H1 (cell line): ENCODE results near the gene ENOSF1. TPM values are rescaled to one million over a fixed set of nuclear protein-coding genes. Genes with fewer than 3 reads are reported as not detected.

Experiments used
- CTCF ChIA-PET: fragments of 300-600 bp; sonication (Branson Sonifier 250); formaldehyde crosslinking; loops from one replicate; lab custom pipeline; 2021; ENCODE audit not compliant: partially characterized antibody; lab: Charles Lee
- POLR2A ChIA-PET: fragments of 300-600 bp; sonication (Branson Sonifier 250); formaldehyde crosslinking; loops from one replicate; lab custom pipeline; 2021; ENCODE audit warnings: inconsistent platforms; ENCODE audit not compliant: partially characterized antibody; lab: Charles Lee
- DNase-seq, 2 experiments: peaks; one replicate each; pipeline versions ENCODE4 v3.0.0 to v3.0.0-alpha.2; 2010 to 2022; ENCODE audit warnings: low spot score in 2 of 2, low read depth in 1 of 2, mixed read lengths in 1 of 2
- FAIRE-seq: peaks from 2 replicates; lab custom pipeline; 2011; peaks lifted over from hg19 to GRCh38; lab: Jason Lieb, UNC
- H2AFZ ChIP-seq: 2 replicates; pipeline ENCODE4 v1.8.1; 2012; ENCODE audit warnings: low read length, inconsistent platforms
- H2AK5ac ChIP-seq: 2 replicates; pipeline ENCODE4 v1.6.1; 2013; ENCODE audit warnings: low read depth, low read length
- H2BK120ac ChIP-seq: replicated peaks from 2 replicates; pipeline ENCODE3; 2013; ENCODE audit warnings: low read depth, low read length, inconsistent platforms
- H2BK12ac ChIP-seq: 2 replicates; pipeline ENCODE4 v1.6.1; 2013; ENCODE audit warnings: low read depth, low read length
- H2BK15ac ChIP-seq: 2 replicates; pipeline ENCODE4 v1.6.1; 2013; ENCODE audit warnings: low read length
- H2BK20ac ChIP-seq: 2 replicates; pipeline ENCODE4 v1.6.1; 2013; ENCODE audit warnings: low read length
- H2BK5ac ChIP-seq: 2 replicates; pipeline ENCODE4 v1.6.1; 2013; ENCODE audit warnings: low read depth, low read length
- H3K14ac ChIP-seq: 2 replicates; pipeline ENCODE4 v1.6.1; 2013; ENCODE audit warnings: inconsistent platforms; ENCODE audit not compliant: insufficient read length
- H3K18ac ChIP-seq: 2 replicates; pipeline ENCODE4 v1.6.1; 2013; ENCODE audit warnings: low read length; ENCODE audit errors: extremely low read depth
- H3K23ac ChIP-seq: 2 replicates; pipeline ENCODE4 v1.6.1; 2013; ENCODE audit warnings: inconsistent platforms; ENCODE audit not compliant: insufficient read length
- H3K23me2 ChIP-seq: 2 replicates; pipeline ENCODE4 v1.6.1; 2013; ENCODE audit warnings: low read depth, low read length
- H3K27ac ChIP-seq: 2 replicates; pipeline ENCODE4 v1.6.1; 2011; ENCODE audit warnings: low read depth, low read length, inconsistent platforms
- H3K27me3 ChIP-seq, 4 experiments: replicated peaks in 1 of 4; 1 replicate in 1 of 4; 2 replicates in 3 of 4; pipeline versions ENCODE4 v1.6.1 to v1.8.1; 2011 to 2013; ENCODE audit warnings: low read length in 3 of 4, mild to moderate bottlenecking in 3 of 4, inconsistent platforms in 2 of 4, mixed read lengths in 2 of 4, moderate library complexity in 1 of 4; ENCODE audit not compliant: control insufficient read depth in 3 of 4, insufficient read depth in 3 of 4; ENCODE audit errors: extremely low read depth in 1 of 4
- H3K36me3 ChIP-seq, 4 experiments: 2 replicates each; pipeline versions ENCODE4 v1.6.1 to v1.8.1; 2011 to 2013; ENCODE audit warnings: mild to moderate bottlenecking in 4 of 4, low read length in 3 of 4, moderate library complexity in 2 of 4, control low read depth in 1 of 4, inconsistent platforms in 1 of 4; ENCODE audit not compliant: insufficient read depth in 4 of 4, control insufficient read depth in 2 of 4
- H3K4ac ChIP-seq: replicated peaks from 2 replicates; pipeline ENCODE3; 2013; ENCODE audit warnings: low read length, low read depth, mixed read lengths, inconsistent platforms; ENCODE audit not compliant: insufficient read length
- H3K4me1 ChIP-seq, 4 experiments: replicated peaks in 1 of 4; 1 replicate in 1 of 4; 2 replicates in 3 of 4; pipeline versions ENCODE4 v1.6.1 to v1.8.1; 2011 to 2013; ENCODE audit warnings: low read length in 3 of 4, inconsistent platforms in 2 of 4, mixed read lengths in 1 of 4; ENCODE audit not compliant: insufficient read depth in 4 of 4, control insufficient read depth in 3 of 4
- H3K4me2 ChIP-seq, 2 experiments: 2 replicates each; pipeline versions ENCODE4 v1.6.1 to v1.8.1; 2011 to 2013; ENCODE audit warnings: low read depth in 2 of 2, low read length in 2 of 2, control low read depth in 1 of 2, inconsistent platforms in 1 of 2, mild to moderate bottlenecking in 1 of 2; ENCODE audit not compliant: insufficient read depth in 1 of 2
- H3K4me3 ChIP-seq, 4 experiments: fragments of 200-600, 300-600 bp in 1 of 4; sonication (generic), shearing (Covaris generic), sonication (Bioruptor Twin) in 1 of 4; 2 replicates each; pipeline versions ENCODE4 v1.5.1 to v1.8.1; 2011 to 2016; ENCODE audit warnings: low read length in 4 of 4, low read depth in 3 of 4, control low read depth in 2 of 4, inconsistent platforms in 2 of 4, mild to moderate bottlenecking in 2 of 4, mixed read lengths in 1 of 4, moderate library complexity in 1 of 4; ENCODE audit not compliant: insufficient read depth in 2 of 4; ENCODE audit errors: extremely low read depth in 1 of 4
- H3K56ac ChIP-seq: replicated peaks from 2 replicates; pipeline ENCODE3; 2013; ENCODE audit warnings: low read depth, mild to moderate bottlenecking, mixed read lengths, low read length, inconsistent platforms; ENCODE audit not compliant: insufficient read length
- H3K79me1 ChIP-seq: 2 replicates; pipeline ENCODE4 v1.6.1; 2013; ENCODE audit warnings: low read depth, low read length, control low read depth
- H3K79me2 ChIP-seq, 2 experiments: 2 replicates each; pipeline versions ENCODE4 v1.6.1 to v1.8.1; 2012 to 2013; ENCODE audit warnings: low read length in 2 of 2, mild to moderate bottlenecking in 2 of 2, inconsistent platforms in 1 of 2; ENCODE audit not compliant: insufficient read depth in 2 of 2, control insufficient read depth in 1 of 2
- H3K9ac ChIP-seq, 4 experiments: replicated peaks in 1 of 4; 1 replicate in 1 of 4; 2 replicates in 3 of 4; pipeline versions ENCODE4 v1.6.1 to v1.8.1; 2011 to 2013; ENCODE audit warnings: low read depth in 3 of 4, low read length in 3 of 4, control low read depth in 2 of 4, mild to moderate bottlenecking in 2 of 4, moderate library complexity in 2 of 4, inconsistent platforms in 1 of 4; ENCODE audit errors: extremely low read depth in 1 of 4
- H3K9me3 ChIP-seq, 2 experiments: 2 replicates each; pipeline versions ENCODE4 v1.6.1 to v1.8.1; 2012 to 2013; ENCODE audit warnings: mild to moderate bottlenecking in 2 of 2, moderate library complexity in 2 of 2, control low read depth in 1 of 2, inconsistent platforms in 1 of 2, low read depth in 1 of 2, low read length in 1 of 2, mixed read lengths in 1 of 2; ENCODE audit not compliant: insufficient read depth in 2 of 2
- H4K20me1 ChIP-seq, 2 experiments: replicated peaks in 1 of 2; 2 replicates each; pipeline versions ENCODE3 to v1.8.1; 2011 to 2013; ENCODE audit warnings: inconsistent platforms in 2 of 2, low read length in 2 of 2, mild to moderate bottlenecking in 1 of 2; ENCODE audit not compliant: insufficient read depth in 2 of 2, control insufficient read depth in 1 of 2
- H4K5ac ChIP-seq: 2 replicates; pipeline ENCODE4 v1.6.1; 2013; ENCODE audit warnings: low read length, low read depth, mixed read lengths, inconsistent platforms; ENCODE audit not compliant: insufficient read length
- H4K8ac ChIP-seq: 2 replicates; pipeline ENCODE4 v1.8.0; 2013; ENCODE audit warnings: mild to moderate bottlenecking, moderate library complexity, low read length, inconsistent platforms; ENCODE audit not compliant: insufficient read depth; ENCODE audit errors: extremely low read depth
- H4K91ac ChIP-seq: replicated peaks from 2 replicates; pipeline ENCODE3; 2013; ENCODE audit warnings: low read length, mixed read lengths, inconsistent platforms; ENCODE audit not compliant: insufficient read length
- BRCA1 ChIP-seq: IDR thresholded peaks from 2 replicates; pipeline ENCODE4 v1.6.1; 2012; ENCODE audit warnings: low read depth, low read length, improper control_type of control experiment
- CBX5 ChIP-seq: fragments of 300-800, 300-1000 bp; sonication (generic); IDR thresholded peaks from 2 replicates; pipeline ENCODE4 v1.7.1; 2016; ENCODE audit warnings: antibody characterized with exemption, low read length, low read depth
- CEBPB ChIP-seq: IDR thresholded peaks from 2 replicates; pipeline ENCODE4 v1.6.1; 2012; ENCODE audit warnings: low read depth, low read length
- EGR1 ChIP-seq: IDR thresholded peaks from 2 replicates; pipeline ENCODE4 v1.6.1; 2011; ENCODE audit warnings: low read depth, low read length, borderline replicate concordance
- HDAC2 ChIP-seq, 2 experiments: fragments of 300-600 bp in 1 of 2; sonication (generic) in 1 of 2; IDR thresholded peaks; 2 replicates each; pipeline ENCODE4 v1.6.1; 2011 to 2012; ENCODE audit warnings: low read depth in 2 of 2, low read length in 2 of 2, mild to moderate bottlenecking in 2 of 2, moderate library complexity in 2 of 2, borderline replicate concordance in 1 of 2, inconsistent platforms in 1 of 2
- POLR2AphosphoS5 ChIP-seq: IDR thresholded peaks from 2 replicates; pipeline ENCODE4 v1.6.1; 2011; ENCODE audit warnings: low read depth, low read length
- RBBP5 ChIP-seq: IDR thresholded peaks from 2 replicates; pipeline ENCODE4 v1.7.1; 2012; ENCODE audit warnings: low read depth, mild to moderate bottlenecking, inconsistent platforms, low read length, moderate library complexity, borderline replicate concordance
- SIRT6 ChIP-seq: IDR thresholded peaks from one replicate; pipeline ENCODE4 v1.7.1; 2012; ENCODE audit warnings: low read length, inconsistent platforms
- SP1 ChIP-seq: IDR thresholded peaks from 2 replicates; pipeline ENCODE4 v1.6.1; 2011; ENCODE audit warnings: low read depth, low read length
- TAF7 ChIP-seq: optimal IDR thresholded peaks from 2 replicates; pipeline ENCODE3; 2011; ENCODE audit warnings: low read depth, mild to moderate bottlenecking, inconsistent platforms, low read length, moderate library complexity, borderline replicate concordance
- TBP ChIP-seq: IDR thresholded peaks from 2 replicates; pipeline ENCODE4 v1.6.1; 2011; ENCODE audit warnings: low read depth, low read length, improper control_type of control experiment
- TCF12 ChIP-seq: IDR thresholded peaks from 2 replicates; pipeline ENCODE4 v1.6.1; 2011; ENCODE audit warnings: low read depth, mild to moderate bottlenecking, low read length
- WGBS, 2 experiments: shearing (Covaris generic) in 1 of 2; methylation state at CpG; one replicate each; pipeline versions ENCODE4 v1.1.6 to v1.1.7; 2013 to 2015; ENCODE audit warnings: low lambda C conversion rate in 2 of 2, mixed read lengths in 2 of 2, inconsistent platforms in 1 of 2, low coverage in 1 of 2, missing lambda C conversion rate in 1 of 2; ENCODE audit not compliant: insufficient replicate concordance in 2 of 2, insufficient coverage in 1 of 2, insufficient read length in 1 of 2; ENCODE audit errors: extremely low coverage in 1 of 2, missing lambda C conversion rate in 1 of 2; 5-methylcytosine and 5-hydroxymethylcytosine counted together
- polyA plus RNA-seq, 7 experiments: library from polyadenylated mRNA; depleted of rRNA in 3 of 7; stranded (reverse) in 5 of 7; unstranded in 2 of 7; fragments of >200 nt in 5 of 7; fragments of 200-250 nt in 2 of 7; gene quantifications; 1 replicate in 5 of 7; 2 replicates in 1 of 7; 4 replicates in 1 of 7; pipeline versions ENCODE4 v1.2.1 to v1.2.3, GENCODE V29; 2011 to 2013; ENCODE audit warnings: missing spikeins in 2 of 7, mixed read lengths in 2 of 7
- total RNA-seq: library from RNA; stranded (reverse); fragmentation: NEBNext Ultra II Directional; extraction: Animal tissue kit (Norgen Biotek cat#: 25700); gene quantifications from 2 replicates; pipeline ENCODE4 v1.2.1, GENCODE V29; 2021
- TF ChIP-seq, protein P1 (sequence below), 3 experiments: IDR thresholded peaks; 1 replicate in 2 of 3; 2 replicates in 1 of 3; pipeline versions ENCODE4 v1.5.1 to v1.6.1; 2011; ENCODE audit warnings: low read length in 3 of 3, mild to moderate bottlenecking in 3 of 3, inconsistent platforms in 2 of 3, low read depth in 1 of 3, moderate library complexity in 1 of 3; ENCODE audit not compliant: insufficient read depth in 1 of 3; ENCODE audit errors: control extremely low read depth in 1 of 3

Gene ENOSF1
- total and polyA plus RNA-seq, 2 of the 8 experiments (the other 6 are each of a cell fraction or from before 2014, with no cell fraction given): 15.4 to 26.4 TPM

- H3K14ac ChIP-seq: no peak overlapping the region
- no peaks in the 10 kb centered on the region for H3K4me1 ChIP-seq
- H2BK20ac ChIP-seq: no peak overlapping the region
- H3K23me2 ChIP-seq: no peaks in the 10 kb centered on the region; the same call in 1 of the 2 replicates
- no peak overlapping the region for H4K8ac ChIP-seq
- H3K36me3 ChIP-seq: no peaks in the 10 kb centered on the region; a peak in 1 of 8 replicates
- H2BK5ac ChIP-seq: no peak overlapping the region
- H3K56ac ChIP-seq: no peak overlapping the region
- H2BK12ac ChIP-seq: no peak overlapping the region
- no peak overlapping the region for H4K5ac ChIP-seq
- H3K27me3 ChIP-seq: no peaks in the 10 kb centered on the region
- no peaks in the 10 kb centered on the region for H3K9me3 ChIP-seq
- no peak overlapping the region for H3K27ac ChIP-seq
- no peak overlapping the region for H2AFZ ChIP-seq
- POLR2A ChIA-PET: interaction anchor here (0.9 to 1.0 kb wide), 2 partner anchors 10 kb away, joined by 3 read pairs; partner anchors contain the start of gene TYMS
- H3K79me2 ChIP-seq: no peaks in the 10 kb centered on the region
- H4K20me1 ChIP-seq: no peaks in the 10 kb centered on the region
- WGBS, 2 experiments: 82% methylated on average over 5 of the region's 5 CpGs; no CpG with 5 or more reads in 1 of the 2 experiments
- CTCF ChIA-PET: interaction anchor here (0.8 kb wide), 1 partner anchor 22 kb away, joined by 3 read pairs; no protein-coding TSS in a partner anchor
- DNase-seq (no peak), FAIRE-seq (no peak)
- H3K23ac ChIP-seq: no peak overlapping the region
- H3K18ac ChIP-seq: no peak overlapping the region
- H4K91ac ChIP-seq: no peak overlapping the region
- no peak overlapping the region for H3K4ac ChIP-seq
- H3K9ac ChIP-seq: no peak overlapping the region
- no peak overlapping the region for H3K4me3 ChIP-seq
- H3K4me2 ChIP-seq: no peak overlapping the region
- no peak overlapping the region for H2BK120ac ChIP-seq
- no peak overlapping the region for H2AK5ac ChIP-seq
- H2BK15ac ChIP-seq: no peak overlapping the region
- H3K79me1 ChIP-seq: no peaks in the 10 kb centered on the region
- TF ChIP-seq TBP: no peak
- TF ChIP-seq SP1: no peak
- TF ChIP-seq EGR1: no peak
- TF ChIP-seq BRCA1: no peak
- TF ChIP-seq, protein P1, sequence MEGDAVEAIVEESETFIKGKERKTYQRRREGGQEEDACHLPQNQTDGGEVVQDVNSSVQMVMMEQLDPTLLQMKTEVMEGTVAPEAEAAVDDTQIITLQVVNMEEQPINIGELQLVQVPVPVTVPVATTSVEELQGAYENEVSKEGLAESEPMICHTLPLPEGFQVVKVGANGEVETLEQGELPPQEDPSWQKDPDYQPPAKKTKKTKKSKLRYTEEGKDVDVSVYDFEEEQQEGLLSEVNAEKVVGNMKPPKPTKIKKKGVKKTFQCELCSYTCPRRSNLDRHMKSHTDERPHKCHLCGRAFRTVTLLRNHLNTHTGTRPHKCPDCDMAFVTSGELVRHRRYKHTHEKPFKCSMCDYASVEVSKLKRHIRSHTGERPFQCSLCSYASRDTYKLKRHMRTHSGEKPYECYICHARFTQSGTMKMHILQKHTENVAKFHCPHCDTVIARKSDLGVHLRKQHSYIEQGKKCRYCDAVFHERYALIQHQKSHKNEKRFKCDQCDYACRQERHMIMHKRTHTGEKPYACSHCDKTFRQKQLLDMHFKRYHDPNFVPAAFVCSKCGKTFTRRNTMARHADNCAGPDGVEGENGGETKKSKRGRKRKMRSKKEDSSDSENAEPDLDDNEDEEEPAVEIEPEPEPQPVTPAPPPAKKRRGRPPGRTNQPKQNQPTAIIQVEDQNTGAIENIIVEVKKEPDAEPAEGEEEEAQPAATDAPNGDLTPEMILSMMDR (IDR thresholded peaks at IDR 0.05; ENCODE audit: control extremely low read depth in 1 of 3, insufficient read depth in 1 of 3, low read depth in 1 of 3, low read length in 3 of 3): no peak
- no peak for TF ChIP-seq SIRT6
- no peak for TF ChIP-seq TAF7
- TF ChIP-seq HDAC2 (IDR thresholded peaks at IDR 0.05; ENCODE audit: borderline replicate concordance in 1 of 2, low read depth in 2 of 2, low read length in 2 of 2): no peak
- no peak for TF ChIP-seq CEBPB
- TF ChIP-seq POLR2AphosphoS5: no peak
- TF ChIP-seq CBX5: no peak
- TF ChIP-seq TCF12: no peak
- TF ChIP-seq RBBP5: no peak
These were observed 65.1 kb downstream of the ENOSF1 start for GRCh38 chr18:647304-647703.
